Thymus (tissue), 11 donors: Measurements from ENCODE around the gene ZNF346. TPM values are rescaled to one million over a fixed set of nuclear protein-coding genes. Genes with fewer than 3 reads are reported as not detected.

Experiments
- DNase-seq, 9 donors: peaks; one replicate each; pipeline ENCODE4 v3.0.0-alpha.2; 2013; ENCODE audit warnings: low spot score in 9 of 9, low read depth in 6 of 9, missing footprints in 1 of 9
- H3K27ac ChIP-seq, 2 donors: one replicate each; pipeline ENCODE4 v1.5.1; 2013; ENCODE audit warnings: control low read depth in 1 of 2, low read depth in 1 of 2, low read length in 1 of 2, mild to moderate bottlenecking in 1 of 2, moderate library complexity in 1 of 2
- H3K27me3 ChIP-seq, 2 donors: one replicate each; pipeline ENCODE4 v1.5.1; 2013; ENCODE audit warnings: low read length in 1 of 2; ENCODE audit not compliant: control insufficient read depth in 2 of 2, insufficient read depth in 1 of 2
- H3K36me3 ChIP-seq, 2 donors: one replicate each; pipeline ENCODE4 v1.5.1; 2013; ENCODE audit warnings: low read length in 1 of 2, mild to moderate bottlenecking in 1 of 2, moderate library complexity in 1 of 2; ENCODE audit not compliant: control insufficient read depth in 2 of 2, insufficient read depth in 2 of 2
- H3K4me1 ChIP-seq, 2 donors: one replicate each; pipeline ENCODE4 v1.5.1; 2013; ENCODE audit warnings: low read length in 2 of 2; ENCODE audit not compliant: control insufficient read depth in 2 of 2, insufficient read depth in 2 of 2
- H3K4me3 ChIP-seq, 2 donors: one replicate each; pipeline ENCODE4 v1.5.1; 2013; ENCODE audit warnings: low read length in 2 of 2, control low read depth in 1 of 2, mild to moderate bottlenecking in 1 of 2
- H3K9me3 ChIP-seq, 2 donors: one replicate each; pipeline ENCODE4 v1.5.1; 2013; ENCODE audit warnings: low read length in 1 of 2, mild to moderate bottlenecking in 1 of 2; ENCODE audit not compliant: control insufficient read depth in 2 of 2, insufficient read depth in 1 of 2
- WGBS: extraction: QIAGEN DNeasy Blood & Tissue Kit; methylation state at CpG from one replicate; pipeline ENCODE4 v1.1.7; 2013; 5-methylcytosine and 5-hydroxymethylcytosine counted together
- polyA plus RNA-seq: library from polyadenylated mRNA; stranded (reverse); fragments of 200-250 nt; gene quantifications from one replicate; pipeline ENCODE4 v1.2.3, GENCODE V29; 2013
- total RNA-seq: library from RNA; stranded (reverse); fragments of 120-200 nt; gene quantifications from one replicate; pipeline ENCODE4 v1.2.4, GENCODE V29; 2013
- donor health status: healthy.

The ZNF346 gene
- total and polyA plus RNA-seq, 2 donors, result 8.0 to 14.5 TPM

DNA sequence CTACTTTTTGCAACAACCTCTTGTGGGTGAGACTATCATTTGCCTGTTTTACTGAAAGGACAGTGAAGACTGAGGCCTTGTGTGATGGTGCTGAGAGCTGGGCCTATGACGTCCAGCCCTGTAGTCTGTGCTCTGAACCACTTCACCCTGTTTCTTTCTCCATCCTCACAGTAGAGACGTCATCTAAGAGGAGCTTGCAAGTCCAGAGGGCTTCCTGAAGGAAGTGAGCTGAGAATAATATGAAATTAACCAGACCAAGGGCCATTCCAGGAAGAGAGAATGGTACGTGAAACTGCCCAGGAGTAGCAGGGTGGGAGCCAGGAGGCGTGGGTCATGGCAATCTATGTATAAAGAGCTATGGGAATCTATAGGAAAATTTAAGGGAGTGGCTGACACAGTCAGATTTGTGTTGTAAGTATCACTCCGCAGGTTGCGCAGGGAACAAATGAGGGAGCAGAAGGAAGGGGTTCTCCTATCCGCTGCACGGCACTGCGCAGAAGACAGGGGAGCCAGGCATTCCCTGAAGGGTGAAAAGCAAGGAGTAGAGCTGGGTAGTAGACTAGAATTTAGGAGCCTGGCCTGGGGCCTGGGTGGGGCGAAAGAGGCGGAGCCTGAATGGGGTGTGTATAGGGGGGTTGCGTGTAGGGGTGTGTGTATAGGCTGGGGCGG lies 63.6 kb downstream of the ZNF346 start:
- H3K4me3 ChIP-seq, result peak overlapping the region in 1 of 2 donors; percentile 44
- peaks cover 10 to 11% of the 10 kb centered on the region in 2 donors for H3K4me1 ChIP-seq
- H3K27ac ChIP-seq, result no peak overlapping the region
- WGBS, result 74% methylated on average over 13 of the region's 13 CpGs
- H3K36me3 ChIP-seq, result no peaks in the 10 kb centered on the region
- peak in 3 of 9 donors; percentile 25 to 53 (median 27) for DNase-seq
- peaks cover 9 to 49% of the 10 kb centered on the region in 2 donors for H3K27me3 ChIP-seq
- H3K9me3 ChIP-seq, result no peaks in the 10 kb centered on the region

DNA sequence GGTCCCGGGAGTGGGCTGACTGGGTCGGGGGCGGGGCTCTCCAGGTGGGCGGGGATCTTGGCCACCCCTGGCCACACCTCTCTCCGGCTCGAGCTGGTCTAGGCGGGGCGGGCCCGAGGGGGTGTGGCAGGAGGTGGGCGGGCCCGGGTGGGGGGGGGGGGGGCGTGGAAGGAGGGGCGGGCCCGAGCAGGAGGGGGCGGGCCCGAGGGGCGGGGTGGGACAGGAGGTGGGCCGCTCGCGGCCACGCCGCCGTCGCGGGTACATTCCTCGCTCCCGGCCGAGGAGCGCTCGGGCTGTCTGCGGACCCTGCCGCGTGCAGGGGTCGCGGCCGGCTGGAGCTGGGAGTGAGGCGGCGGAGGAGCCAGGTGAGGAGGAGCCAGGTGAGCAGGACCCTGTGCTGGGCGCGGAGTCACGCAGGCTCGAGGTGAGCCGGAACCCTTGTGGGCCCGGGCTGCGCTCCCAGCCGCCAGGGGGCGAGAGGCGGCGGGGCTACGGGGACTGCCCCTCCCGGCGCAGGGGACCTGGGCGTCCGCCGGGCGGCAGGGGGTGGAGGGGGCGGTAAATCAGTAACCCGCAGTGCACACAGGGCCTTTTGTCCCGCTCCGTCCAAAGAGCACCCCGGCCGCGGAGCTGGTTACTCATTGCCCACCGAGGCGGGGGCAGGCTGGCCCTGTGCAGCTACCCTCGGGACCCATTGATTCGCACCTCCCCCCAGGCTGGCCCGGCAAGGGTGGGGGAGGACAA lies 64.3 kb downstream of the ZNF346 start, which contains the start of gene FGFR4:
TSS of gene FGFR4 (plus strand) at position 262 of the 744 bp plus-strand sequence. CDS start 2,688 bp downstream, outside the sequence.
- no peak within 1 kb of the TSS for H3K27ac ChIP-seq
- WGBS, result 2% methylated on average over 66 of the region's 68 CpGs
- no peaks in the 10 kb centered on the region for H3K9me3 ChIP-seq
- H3K4me3 ChIP-seq, result peak within 1 kb of the TSS; percentile 24 to 44
- DNase-seq, result peak in 8 of 9 donors; percentile 20 to 70 (median 50)
- H3K36me3 ChIP-seq, result no peaks in the 10 kb centered on the region
- H3K27me3 ChIP-seq, result peaks cover 9 to 49% of the 10 kb centered on the region in 2 donors
- peaks cover 10 to 11% of the 10 kb centered on the region in 2 donors for H3K4me1 ChIP-seq

DNA sequence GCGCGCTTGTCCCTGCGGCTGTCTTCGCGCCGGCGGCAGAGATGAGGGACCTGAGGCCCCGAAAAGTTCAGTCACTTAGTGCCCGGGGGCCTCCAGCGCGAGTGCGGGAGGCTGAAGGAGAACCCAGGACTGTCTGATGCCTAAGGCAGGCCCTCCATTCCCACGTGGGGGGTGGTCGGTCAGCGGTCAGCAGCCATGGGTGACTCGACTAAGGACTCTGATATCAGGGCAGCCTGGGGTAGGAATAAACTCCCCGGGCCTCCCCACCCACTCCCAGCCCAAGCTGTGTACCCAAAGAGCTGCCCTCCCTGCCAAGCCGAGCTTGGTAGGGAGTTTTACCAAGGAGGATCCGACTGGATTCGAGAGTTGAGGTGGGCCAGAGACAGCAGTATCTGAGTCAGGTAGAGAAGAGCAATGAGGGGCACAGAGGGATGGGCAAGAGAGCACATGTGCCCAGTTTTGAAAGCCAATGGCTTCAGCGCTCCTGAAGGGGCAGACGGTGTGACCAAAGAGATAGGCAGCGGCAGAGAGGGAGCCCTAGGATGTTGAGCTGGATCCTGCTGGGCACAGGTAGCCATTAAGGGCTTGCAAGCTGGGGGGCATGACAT lies 65.0 kb downstream of the ZNF346 start:
- Histone ChIP-seq H3K4me1 (peaks cover 10 to 11% of the 10 kb centered on the region in 2 donors), H3K4me3 (peak overlapping the region; percentile 23 to 24), H3K27me3 (peaks cover 9 to 49% of the 10 kb centered on the region in 2 donors), H3K27ac (no peak overlapping the region), H3K36me3 (no peaks in the 10 kb centered on the region), H3K9me3 (no peaks in the 10 kb centered on the region)
- WGBS, result 28% methylated on average over 23 of the region's 23 CpGs
- DNase-seq, result no peak

DNA sequence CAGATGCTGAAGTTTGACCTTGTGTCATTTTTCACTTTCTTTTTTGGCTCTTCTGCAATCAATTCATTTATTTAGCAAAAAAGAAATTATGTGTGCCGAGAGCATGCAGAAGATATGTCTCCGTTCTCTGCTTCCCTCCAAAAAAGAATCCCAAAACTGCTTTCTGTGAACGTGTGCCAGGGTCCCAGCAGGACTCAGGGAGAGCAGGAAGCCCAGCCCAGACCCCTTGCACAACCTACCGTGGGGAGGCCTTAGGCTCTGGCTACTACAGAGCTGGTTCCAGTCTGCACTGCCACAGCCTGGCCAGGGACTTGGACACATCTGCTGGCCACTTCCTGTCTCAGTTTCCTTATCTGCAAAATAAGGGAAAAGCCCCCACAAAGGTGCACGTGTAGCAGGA lies 66.6 kb downstream of the ZNF346 start:
- H3K36me3 ChIP-seq, result no peaks in the 10 kb centered on the region
- peaks cover 10 to 11% of the 10 kb centered on the region in 2 donors for H3K4me1 ChIP-seq
- no peak overlapping the region for H3K4me3 ChIP-seq
- no peak overlapping the region for H3K27ac ChIP-seq
- no peak for DNase-seq
- H3K9me3 ChIP-seq, result no peaks in the 10 kb centered on the region
- peaks cover 9 to 44% of the 10 kb centered on the region in 2 donors for H3K27me3 ChIP-seq
- 76% methylated on average over 5 of the region's 5 CpGs for WGBS

DNA sequence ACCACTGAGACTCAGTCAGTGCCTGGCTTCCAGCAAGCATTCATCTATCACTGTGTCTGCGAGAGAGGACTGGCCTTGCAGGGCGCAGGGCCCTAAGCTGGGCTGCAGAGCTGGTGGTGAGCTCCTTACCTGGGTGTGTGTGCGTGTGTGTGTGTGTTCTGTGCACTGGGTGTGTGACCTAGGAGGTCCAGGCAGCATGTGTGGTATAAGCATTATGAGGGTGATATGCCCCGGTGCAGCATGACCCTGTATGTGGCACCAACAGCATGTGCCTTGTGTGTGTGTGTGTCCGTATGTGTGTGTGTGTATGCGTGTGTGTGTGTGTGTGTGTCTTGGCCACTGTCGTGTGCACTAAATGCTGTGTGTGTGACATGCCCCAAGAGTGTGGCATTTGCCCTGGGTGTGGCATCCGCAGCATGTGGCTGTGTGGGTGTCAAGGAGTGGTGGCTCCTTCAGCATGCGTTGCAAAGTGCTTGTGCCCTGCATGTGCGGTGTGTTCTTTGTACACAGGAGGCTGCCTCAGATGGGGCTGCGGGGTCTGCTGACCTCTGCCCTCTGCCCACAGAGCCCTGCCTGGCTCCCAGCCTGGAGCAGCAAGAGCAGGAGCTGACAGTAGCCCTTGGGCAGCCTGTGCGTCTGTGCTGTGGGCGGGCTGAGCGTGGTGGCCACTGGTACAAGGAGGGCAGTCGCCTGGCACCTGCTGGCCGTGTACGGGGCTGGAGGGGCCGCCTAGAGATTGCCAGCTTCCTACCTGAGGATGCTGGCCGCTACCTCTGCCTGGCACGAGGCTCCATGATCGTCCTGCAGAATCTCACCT lies 67.5 kb downstream of the ZNF346 start:
- 88% methylated on average over 21 of the region's 21 CpGs for WGBS
- H3K4me1 ChIP-seq, result peaks cover 10 to 11% of the 10 kb centered on the region in 2 donors
- DNase-seq, result no peak
- H3K4me3 ChIP-seq, result no peak overlapping the region
- no peaks in the 10 kb centered on the region for H3K36me3 ChIP-seq
- H3K9me3 ChIP-seq, result no peaks in the 10 kb centered on the region
- no peak overlapping the region for H3K27ac ChIP-seq
- peaks cover 8 to 43% of the 10 kb centered on the region in 2 donors for H3K27me3 ChIP-seq

DNA sequence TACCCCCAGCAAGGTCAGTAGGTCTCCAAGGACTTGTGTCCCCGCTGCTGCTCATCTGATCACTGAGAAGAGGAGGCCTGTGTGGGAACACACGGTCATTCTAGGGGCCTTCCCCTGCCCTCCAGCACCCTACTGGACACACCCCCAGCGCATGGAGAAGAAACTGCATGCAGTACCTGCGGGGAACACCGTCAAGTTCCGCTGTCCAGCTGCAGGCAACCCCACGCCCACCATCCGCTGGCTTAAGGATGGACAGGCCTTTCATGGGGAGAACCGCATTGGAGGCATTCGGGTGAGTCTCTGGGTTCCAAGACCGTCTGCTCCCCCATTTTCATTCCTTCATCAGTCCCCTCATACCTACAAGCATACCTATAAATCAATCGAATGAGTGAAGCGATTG lies 68.3 kb downstream of the ZNF346 start:
- Histone ChIP-seq H3K4me1 (peaks cover 10 to 11% of the 10 kb centered on the region in 2 donors), H3K4me3 (no peak overlapping the region), H3K27ac (no peak overlapping the region), H3K27me3 (peaks cover 6 to 46% of the 10 kb centered on the region in 2 donors), H3K36me3 (no peaks in the 10 kb centered on the region), H3K9me3 (no peaks in the 10 kb centered on the region)
- no peak for DNase-seq
- WGBS, result 98% methylated on average over 13 of the region's 13 CpGs

DNA sequence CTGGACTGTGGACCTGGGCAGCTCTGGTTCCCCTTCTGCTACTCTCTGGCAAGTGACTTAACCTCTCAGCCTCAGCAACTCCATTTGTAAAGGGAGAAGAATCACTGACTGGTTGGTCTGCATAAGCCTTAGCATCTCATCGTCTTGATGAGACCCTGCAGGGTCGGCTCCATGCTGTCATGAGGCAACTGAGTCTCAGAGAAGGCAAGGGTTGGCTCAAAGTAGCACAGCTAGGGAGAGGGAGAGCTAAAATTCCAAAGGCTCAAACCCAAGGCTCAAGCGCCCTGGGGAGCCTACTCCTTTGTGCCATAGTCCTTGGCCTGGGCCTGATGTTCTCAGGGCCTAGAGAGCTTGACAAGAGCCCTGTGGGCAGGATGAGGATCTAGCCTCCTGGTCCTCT lies 68.7 kb downstream of the ZNF346 start:
- Histone ChIP-seq H3K9me3 (no peaks in the 10 kb centered on the region), H3K27ac (no peak overlapping the region), H3K4me3 (no peak overlapping the region), H3K27me3 (peaks cover 6 to 43% of the 10 kb centered on the region in 2 donors), H3K36me3 (no peaks in the 10 kb centered on the region), H3K4me1 (peaks cover 10 to 11% of the 10 kb centered on the region in 2 donors)
- WGBS, result 95% methylated on average over 3 of the region's 3 CpGs
- no peak for DNase-seq

DNA sequence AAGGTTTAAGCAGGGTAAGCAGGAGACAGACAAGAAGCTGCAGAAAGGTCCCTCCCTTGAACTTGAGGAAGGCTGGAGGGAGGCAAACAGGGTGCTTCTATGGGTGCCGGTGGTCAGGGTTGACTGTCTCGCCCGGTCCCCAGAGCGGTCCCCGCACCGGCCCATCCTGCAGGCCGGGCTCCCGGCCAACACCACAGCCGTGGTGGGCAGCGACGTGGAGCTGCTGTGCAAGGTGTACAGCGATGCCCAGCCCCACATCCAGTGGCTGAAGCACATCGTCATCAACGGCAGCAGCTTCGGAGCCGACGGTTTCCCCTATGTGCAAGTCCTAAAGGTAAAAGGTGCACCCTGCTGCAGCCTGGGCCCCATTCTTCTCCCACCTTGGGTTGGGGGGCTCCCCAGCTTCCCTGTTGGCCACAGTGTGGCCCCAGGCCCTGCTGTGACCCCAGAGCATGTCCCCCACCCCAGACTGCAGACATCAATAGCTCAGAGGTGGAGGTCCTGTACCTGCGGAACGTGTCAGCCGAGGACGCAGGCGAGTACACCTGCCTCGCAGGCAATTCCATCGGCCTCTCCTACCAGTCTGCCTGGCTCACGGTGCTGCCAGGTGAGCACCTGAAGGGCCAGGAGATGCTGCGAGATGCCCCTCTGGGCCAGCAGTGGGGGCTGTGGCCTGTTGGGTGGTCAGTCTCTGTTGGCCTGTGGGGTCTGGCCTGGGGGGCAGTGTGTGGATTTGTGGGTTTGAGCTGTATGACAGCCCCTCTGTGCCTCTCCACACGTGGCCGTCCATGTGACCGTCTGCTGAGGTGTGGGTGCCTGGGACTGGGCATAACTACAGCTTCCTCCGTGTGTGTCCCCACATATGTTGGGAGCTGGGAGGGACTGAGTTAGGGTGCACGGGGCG lies 69.9 kb downstream of the ZNF346 start:
- Histone ChIP-seq H3K27ac (no peak overlapping the region), H3K9me3 (no peaks in the 10 kb centered on the region), H3K4me1 (peaks cover 4% of the 10 kb centered on the region in 2 donors), H3K27me3 (peaks cover 4 to 35% of the 10 kb centered on the region in 2 donors), H3K36me3 (no peaks in the 10 kb centered on the region), H3K4me3 (no peak overlapping the region)
- 94% methylated on average over 32 of the region's 32 CpGs for whole genome bisulfite sequencing
- no peak for DNase-seq
